Measurements from ENCODE around the gene ITPRIPL2. TPM values are rescaled to one million over a fixed set of nuclear protein-coding genes. Genes with fewer than 3 reads are reported as not detected.

ITPRIPL2 gene
- polyA plus RNA-seq (ENCODE audit: insufficient read length in 4 of 4) = 10 to 100 TPM; 16.9 to 17.8 (median 17.3) TPM

DNA sequence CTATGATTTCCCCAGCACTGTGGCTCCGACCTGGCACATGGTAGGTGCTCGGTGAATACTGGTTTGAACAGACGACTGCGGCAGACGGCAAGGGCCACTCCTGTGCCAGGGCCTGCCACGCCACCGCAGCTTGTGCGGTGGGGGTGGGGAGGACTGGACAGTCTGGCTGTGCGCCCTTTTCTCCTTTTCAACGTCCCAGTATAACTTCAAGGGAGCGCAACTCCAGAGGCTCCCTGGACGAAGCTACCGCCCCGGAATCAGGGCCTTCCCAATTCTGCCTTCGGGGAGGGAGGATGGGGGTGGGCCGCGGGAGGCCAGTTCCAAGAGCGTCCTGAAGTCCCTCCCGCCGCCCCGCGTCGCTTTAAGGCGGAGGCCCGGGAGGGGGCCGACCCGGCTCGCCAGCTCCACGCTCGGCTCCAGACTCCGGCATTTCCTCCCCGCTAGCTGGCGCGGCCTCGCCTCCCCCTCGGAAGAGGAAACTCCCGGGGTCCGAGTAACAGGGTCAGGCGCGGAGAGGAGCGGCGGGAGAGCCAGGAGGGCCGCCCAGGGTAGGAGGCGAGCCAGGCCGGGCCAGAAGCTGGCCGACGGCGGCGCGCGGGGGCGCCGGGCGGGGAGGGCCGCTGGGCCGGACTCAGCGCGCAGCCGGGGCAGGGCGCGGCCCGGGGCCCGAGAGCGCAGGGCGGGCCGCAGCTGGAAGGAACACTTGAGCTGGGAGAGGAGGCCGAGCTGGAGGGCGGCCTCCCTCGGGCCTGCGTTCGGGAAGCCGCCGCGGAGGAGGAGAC lies at the start of gene ITPRIPL2:
TSS of gene ITPRIPL2 (plus strand) at position 388 of the 782 bp plus-strand sequence. CDS start 498 bp downstream, outside the sequence.
- peak in 1 of 4 donors; percentile 74 for DNase-seq (ENCODE audit: low read depth in 4 of 4, low spot score in 3 of 4)

DNA sequence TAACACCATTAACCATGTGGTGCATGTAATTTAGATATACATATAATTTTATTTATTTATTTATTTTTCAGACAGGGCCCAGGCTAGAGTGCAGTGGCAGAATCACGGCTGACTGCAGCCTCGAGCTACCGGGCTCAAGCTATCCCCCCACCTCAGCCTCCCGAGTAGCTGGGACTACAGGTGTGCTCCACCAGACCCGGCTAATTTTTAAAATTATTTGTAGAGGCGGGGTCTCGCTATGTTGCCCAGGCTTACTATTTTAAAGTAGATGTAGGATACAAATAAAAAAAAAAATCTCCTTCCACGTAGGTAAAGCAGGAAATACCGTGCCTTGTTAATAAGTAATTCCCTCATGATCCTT lies 46.8 kb upstream of the ITPRIPL2 start:
- no peak for DNase-seq (ENCODE audit: low read depth in 4 of 4, low spot score in 3 of 4)

- DNase-seq (ENCODE audit: low read depth in 4 of 4, low spot score in 3 of 4) = peak; percentile 98 to 99 (median 99)
Observed at GRCh38 chr16:19067349-19068236, 46.2 kb upstream of the ITPRIPL2 start, which contains the start of gene COQ7. Gene COQ7 (plus strand): TSS chr16:19067614. CDS start chr16:19067665, 51 bp downstream.

DNA sequence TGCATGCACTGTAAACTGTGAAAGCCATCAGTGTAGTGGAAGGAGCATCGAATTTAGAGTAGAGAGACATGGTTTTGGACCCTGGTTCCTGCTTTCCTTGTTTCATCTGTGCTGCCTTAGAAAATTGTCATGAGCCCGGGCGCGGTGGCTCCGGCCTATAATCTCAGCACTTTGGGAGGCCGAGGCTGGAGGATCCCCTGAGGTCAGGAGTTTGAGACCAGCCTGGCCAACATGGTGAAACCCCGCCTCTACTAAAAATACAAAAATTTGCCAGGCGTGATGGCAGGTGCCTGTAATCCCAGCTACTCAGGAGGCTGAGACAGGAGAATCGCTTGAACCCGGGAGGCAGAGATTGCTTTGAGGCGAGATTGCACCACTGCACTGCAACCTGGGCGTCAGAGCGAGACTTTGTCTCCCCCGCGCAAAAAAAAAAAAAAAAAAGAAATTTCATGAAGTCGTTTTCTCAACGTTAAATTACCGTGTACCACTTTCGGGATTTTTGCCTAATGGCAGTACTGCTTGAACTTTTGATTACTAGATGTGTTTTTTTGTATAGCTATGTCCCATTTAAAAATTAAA lies 45.4 kb upstream of the ITPRIPL2 start:
- DNase-seq (ENCODE audit: low read depth in 4 of 4, low spot score in 3 of 4) = no peak

- no peak for DNase-seq (ENCODE audit: low read depth in 4 of 4, low spot score in 3 of 4)
Observed at GRCh38 chr16:19071811-19072777, 41.7 kb upstream of the ITPRIPL2 start.

GRCh38 chr16:19073344-19073743 lies 40.4 kb upstream of the ITPRIPL2 start:
- no peak for DNase-seq (ENCODE audit: low read depth in 4 of 4, low spot score in 3 of 4)

DNA sequence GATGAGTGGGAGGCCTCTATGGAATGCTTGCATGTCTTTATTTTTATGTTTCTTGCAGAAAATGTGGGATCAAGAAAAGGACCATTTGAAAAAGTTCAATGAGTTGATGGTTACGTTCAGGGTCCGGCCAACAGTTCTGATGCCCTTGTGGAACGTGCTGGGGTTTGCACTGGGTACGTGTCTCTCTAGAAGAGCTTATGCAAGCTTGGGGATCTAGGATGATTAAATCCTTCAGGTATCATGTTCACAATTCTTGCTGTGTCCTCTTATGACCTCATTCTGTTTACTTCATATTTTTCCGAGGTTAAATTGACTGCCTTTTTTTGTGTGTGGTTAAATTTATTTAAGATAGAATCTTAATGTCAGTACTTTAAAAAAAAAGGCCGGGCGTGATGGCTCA lies 39.9 kb upstream of the ITPRIPL2 start:
- DNase-seq (ENCODE audit: low read depth in 4 of 4, low spot score in 3 of 4) = no peak

DNA sequence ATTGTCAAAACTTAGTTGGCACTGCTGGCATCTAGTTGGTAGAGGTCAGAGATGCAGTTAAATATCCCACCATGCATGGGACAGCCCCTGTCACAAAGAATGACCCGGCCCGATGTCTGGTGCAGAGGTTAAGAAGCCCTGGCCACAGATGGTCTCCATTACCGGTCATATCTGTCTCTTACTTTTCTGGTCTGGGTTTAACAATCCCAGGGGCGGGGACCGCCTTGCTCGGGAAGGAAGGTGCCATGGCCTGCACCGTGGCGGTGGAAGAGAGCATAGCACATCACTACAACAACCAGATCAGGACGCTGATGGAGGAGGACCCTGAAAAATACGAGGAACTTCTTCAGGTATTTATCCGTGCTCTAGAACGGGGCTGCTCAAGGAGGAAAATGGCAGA lies 38.3 kb upstream of the ITPRIPL2 start:
- no peak for DNase-seq (ENCODE audit: low read depth in 4 of 4, low spot score in 3 of 4)

- DNase-seq (ENCODE audit: low read depth in 4 of 4, low spot score in 3 of 4) = no peak
Observed at GRCh38 chr16:19077879-19078278, 35.9 kb upstream of the ITPRIPL2 start.

GRCh38 chr16:19083670-19084069 lies 30.1 kb upstream of the ITPRIPL2 start:
- no peak for DNase-seq (ENCODE audit: low read depth in 4 of 4, low spot score in 3 of 4)

- DNase-seq (ENCODE audit: low read depth in 4 of 4, low spot score in 3 of 4) = no peak
Observed at GRCh38 chr16:19084139-19084538, 29.6 kb upstream of the ITPRIPL2 start.

DNA sequence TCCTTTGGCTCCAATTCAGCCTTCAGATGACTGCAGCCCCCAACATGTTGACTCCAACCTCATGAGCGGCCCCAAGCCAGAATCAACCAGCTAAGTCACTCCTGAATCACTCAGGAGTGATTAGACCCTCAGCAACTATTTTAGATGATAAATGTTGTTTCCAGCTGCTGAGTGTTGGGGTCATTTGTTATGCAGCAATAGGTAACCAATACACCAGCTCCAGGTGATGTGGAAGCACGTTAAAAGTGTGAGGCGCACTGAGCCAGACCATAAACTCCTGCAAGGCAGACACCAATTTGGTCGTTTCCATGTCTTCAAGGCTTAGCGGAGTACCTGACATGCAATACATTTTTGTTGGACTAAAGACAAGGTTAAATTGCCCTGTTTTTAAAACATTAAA lies 28.9 kb upstream of the ITPRIPL2 start:
- no peak for DNase-seq (ENCODE audit: low read depth in 4 of 4, low spot score in 3 of 4)

DNA sequence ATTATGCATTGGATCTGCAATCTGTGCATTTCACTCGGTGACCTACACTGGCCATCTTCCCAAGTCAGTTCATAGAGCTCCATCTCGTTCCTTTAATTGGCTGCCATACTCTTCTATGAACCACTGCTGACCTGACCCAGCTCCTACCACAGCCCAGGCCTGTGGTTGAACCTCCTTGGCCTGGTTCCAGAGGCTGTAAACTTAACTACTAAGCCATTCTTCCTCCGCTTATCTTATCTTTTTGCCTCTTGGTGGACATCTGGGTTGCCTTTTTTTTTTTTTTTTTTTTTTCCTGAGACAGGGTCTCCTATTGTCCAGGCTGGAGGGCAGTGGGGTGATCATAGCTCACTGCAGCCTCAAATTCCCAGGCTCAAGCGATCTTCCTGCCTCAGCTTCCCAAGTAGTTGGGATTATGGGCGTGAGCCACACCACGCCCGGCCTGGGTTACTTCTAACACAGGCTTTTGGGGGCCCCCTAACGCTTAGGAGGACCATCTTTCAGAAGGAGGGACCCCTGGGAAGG lies 28.0 kb upstream of the ITPRIPL2 start:
- DNase-seq (ENCODE audit: low read depth in 4 of 4, low spot score in 3 of 4) = no peak

DNA sequence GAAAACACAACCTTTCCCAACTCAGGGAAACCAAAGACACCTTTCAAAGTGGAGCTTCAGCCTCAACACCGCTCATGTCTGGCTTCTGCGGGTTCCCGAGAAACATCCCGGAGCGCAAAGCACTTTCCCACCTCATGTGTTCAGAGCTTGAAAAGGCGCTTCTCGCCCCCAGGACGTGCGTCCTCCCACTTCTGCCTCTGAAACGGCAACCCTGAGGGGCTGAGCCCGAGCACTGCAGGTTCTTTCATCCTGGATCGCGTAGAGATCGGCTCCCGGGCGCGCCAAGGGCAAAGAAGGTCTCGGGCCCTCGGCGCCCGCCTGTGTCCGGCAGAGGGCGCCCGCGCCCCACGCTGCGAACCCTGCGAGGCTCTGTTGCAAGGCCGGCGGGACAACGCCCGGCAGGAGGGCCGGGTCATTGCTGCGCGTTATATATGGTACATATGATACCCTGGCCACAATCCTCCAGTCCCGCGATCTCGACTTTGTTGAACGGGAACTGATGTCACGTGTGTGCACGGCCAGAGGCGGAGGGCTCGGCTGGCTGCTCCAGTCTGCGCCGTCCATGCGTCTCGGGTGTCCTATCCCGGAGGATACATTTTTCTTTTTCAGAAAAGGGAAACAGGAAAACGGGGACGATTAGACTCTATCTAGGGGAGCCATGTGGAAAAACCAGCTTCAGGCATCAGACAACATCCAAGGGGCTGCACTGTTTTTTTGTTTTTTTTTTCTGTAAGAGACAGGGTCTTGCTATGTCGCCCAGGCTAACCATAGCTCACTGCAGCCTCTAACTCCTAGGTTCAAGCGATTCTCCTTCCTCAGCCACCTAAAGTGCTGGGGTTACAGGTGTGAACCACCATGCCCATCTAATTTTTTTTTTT lies 27.2 kb upstream of the ITPRIPL2 start:
- peak; percentile 67 to 82 (median 78) for DNase-seq (ENCODE audit: low read depth in 4 of 4, low spot score in 3 of 4)

DNA sequence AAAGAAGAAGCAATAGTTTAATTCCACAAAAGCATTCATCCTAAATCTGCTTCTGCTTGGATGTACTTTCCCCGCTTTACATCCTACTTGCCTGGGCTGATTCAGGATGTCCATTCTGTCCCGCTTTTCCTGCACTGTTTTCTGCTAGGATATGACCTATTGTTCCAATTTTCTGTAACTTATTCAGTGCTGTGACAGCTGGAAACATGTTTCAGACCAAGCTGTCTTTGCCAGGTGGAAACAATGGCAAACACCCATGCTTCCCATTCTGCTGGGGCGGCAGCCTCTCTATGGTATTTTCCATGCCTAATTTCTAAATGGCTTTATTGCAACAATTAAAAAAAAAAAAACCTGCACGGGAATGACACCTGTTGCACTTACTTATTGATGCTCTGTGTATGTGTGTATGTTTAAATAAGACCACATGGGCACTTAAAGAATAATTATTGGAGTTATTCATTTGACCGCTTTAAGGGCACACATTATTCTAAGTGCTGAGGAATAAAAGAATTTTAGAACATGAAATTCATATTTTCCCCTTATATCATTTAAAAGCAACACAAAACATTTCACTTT lies 25.3 kb upstream of the ITPRIPL2 start:
- DNase-seq (ENCODE audit: low read depth in 4 of 4, low spot score in 3 of 4) = no peak

DNA sequence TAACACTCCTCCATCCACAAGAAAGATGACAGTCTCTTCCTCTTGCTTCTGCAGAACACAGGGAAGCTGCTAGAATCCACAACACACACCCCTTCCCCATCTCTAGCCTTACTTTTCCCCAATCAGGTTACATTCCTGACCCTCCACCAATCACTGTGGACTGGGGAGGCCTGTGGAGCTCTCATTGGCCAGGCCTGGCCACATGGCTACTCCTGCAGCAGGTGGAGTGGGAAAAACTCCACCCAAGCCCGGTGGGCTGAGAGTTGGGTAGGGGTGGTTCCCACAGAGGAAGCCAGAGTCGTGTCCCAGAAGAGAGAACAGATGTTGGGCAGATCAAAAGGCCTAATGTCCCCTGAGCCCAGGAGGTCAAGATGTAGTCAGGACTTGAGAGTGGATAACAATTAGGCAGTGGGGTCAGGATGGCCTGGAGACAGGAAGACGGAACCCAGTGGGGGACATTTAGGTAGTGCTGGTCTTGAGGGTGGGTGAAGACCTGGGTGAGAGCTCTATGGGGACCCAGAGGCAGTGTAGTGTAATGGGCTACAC lies 24.3 kb upstream of the ITPRIPL2 start:
- DNase-seq (ENCODE audit: low read depth in 4 of 4, low spot score in 3 of 4) = no peak

GRCh38 chr16:19090916-19091315 lies 22.8 kb upstream of the ITPRIPL2 start:
- no peak for DNase-seq (ENCODE audit: low read depth in 4 of 4, low spot score in 3 of 4)

All from right renal pelvis (tissue), 4 donors.